ENCODE data around the gene CABYR.

DNA sequence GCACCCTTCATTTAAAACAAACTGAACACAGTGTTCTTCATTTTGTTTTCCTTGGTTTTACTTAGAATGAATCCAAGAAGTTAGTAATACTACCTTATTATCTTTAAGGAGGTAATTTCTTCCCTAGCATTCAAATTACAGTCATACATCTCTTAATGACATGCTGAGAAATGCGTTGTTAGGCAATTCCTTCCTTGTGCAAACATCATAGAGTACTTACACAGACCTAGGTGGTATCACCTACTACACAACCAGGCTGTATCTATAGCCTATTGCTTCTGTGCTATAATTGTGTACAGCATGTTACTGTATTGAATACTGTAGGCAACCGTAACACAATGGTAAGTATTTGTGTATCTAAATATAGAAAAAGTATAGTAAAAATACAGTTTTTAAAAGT is 8.4 kb upstream of the CABYR start:
- TF ChIP-seq, protein P1, sequence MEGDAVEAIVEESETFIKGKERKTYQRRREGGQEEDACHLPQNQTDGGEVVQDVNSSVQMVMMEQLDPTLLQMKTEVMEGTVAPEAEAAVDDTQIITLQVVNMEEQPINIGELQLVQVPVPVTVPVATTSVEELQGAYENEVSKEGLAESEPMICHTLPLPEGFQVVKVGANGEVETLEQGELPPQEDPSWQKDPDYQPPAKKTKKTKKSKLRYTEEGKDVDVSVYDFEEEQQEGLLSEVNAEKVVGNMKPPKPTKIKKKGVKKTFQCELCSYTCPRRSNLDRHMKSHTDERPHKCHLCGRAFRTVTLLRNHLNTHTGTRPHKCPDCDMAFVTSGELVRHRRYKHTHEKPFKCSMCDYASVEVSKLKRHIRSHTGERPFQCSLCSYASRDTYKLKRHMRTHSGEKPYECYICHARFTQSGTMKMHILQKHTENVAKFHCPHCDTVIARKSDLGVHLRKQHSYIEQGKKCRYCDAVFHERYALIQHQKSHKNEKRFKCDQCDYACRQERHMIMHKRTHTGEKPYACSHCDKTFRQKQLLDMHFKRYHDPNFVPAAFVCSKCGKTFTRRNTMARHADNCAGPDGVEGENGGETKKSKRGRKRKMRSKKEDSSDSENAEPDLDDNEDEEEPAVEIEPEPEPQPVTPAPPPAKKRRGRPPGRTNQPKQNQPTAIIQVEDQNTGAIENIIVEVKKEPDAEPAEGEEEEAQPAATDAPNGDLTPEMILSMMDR (IDR thresholded peaks at IDR 0.05): no peak
- TF ChIP-seq POLR2A (IDR thresholded peaks at IDR 0.05): no peak

All from uterus (tissue), 2 donors.